ENCODE data around the gene TLR6. TPM values are rescaled to one million over a fixed set of nuclear protein-coding genes. Genes with fewer than 3 reads are reported as not detected.
A peak's percentile ranks its signal among the peaks of the same experiment; 100 is the strongest.

Gene TLR6
- total and polyA plus RNA-seq, 10 of the 15 experiments (the other 5 are each of a cell fraction or from before 2014, with no cell fraction given), result 1.1 to 49.4 (median 12.5) TPM

GRCh38 chr4:38785901-38786402 lies 70.7 kb downstream of the TLR6 start (continued):
- TF ChIP-seq ZNF592 (IDR thresholded peaks at IDR 0.05) (no peak), CBX5 (IDR thresholded peaks at IDR 0.05; ENCODE audit: low read depth) (0 out of 2 replicates have a peak, but pooled peaks have one; percentile 82), MEF2A (IDR thresholded peaks at IDR 0.05; ENCODE audit: insufficient read depth, low read depth, low read length) (peak; percentile 58; the same call in 1 of the 2 replicates), POLR2A (IDR thresholded peaks at IDR 0.05; ENCODE audit: low read depth, low read length) (peak; percentile 44; the same call in 1 of the 2 replicates), USF2 (IDR thresholded peaks at IDR 0.05; ENCODE audit: borderline replicate concordance, low read depth, low read length) (no peak), ZBTB40 (IDR thresholded peaks at IDR 0.05; ENCODE audit: borderline replicate concordance) (no peak), IKZF2 (IDR thresholded peaks at IDR 0.05) (peak in 1 of 2 experiments; percentile 24; a peak in 1 of 4 replicates), NFIC (IDR thresholded peaks at IDR 0.05; ENCODE audit: low read depth, low read length) (peak; percentile 82), HDAC6 (IDR thresholded peaks at IDR 0.05; ENCODE audit: unreplicated experiment) (no peak), EED (IDR thresholded peaks at IDR 0.05; ENCODE audit: low read depth) (peak; percentile 95), PML (IDR thresholded peaks at IDR 0.05; ENCODE audit: low read length) (peak; percentile 26; the same call in 1 of the 2 replicates), ASH2L (IDR thresholded peaks at IDR 0.05; ENCODE audit: borderline replicate concordance, low read depth) (no peak)
- TF ChIP-seq, protein P1, sequence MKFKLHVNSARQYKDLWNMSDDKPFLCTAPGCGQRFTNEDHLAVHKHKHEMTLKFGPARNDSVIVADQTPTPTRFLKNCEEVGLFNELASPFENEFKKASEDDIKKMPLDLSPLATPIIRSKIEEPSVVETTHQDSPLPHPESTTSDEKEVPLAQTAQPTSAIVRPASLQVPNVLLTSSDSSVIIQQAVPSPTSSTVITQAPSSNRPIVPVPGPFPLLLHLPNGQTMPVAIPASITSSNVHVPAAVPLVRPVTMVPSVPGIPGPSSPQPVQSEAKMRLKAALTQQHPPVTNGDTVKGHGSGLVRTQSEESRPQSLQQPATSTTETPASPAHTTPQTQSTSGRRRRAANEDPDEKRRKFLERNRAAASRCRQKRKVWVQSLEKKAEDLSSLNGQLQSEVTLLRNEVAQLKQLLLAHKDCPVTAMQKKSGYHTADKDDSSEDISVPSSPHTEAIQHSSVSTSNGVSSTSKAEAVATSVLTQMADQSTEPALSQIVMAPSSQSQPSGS (IDR thresholded peaks at IDR 0.05; ENCODE audit: low read length), result peak; percentile 97
- TF ChIP-seq, protein P2, sequence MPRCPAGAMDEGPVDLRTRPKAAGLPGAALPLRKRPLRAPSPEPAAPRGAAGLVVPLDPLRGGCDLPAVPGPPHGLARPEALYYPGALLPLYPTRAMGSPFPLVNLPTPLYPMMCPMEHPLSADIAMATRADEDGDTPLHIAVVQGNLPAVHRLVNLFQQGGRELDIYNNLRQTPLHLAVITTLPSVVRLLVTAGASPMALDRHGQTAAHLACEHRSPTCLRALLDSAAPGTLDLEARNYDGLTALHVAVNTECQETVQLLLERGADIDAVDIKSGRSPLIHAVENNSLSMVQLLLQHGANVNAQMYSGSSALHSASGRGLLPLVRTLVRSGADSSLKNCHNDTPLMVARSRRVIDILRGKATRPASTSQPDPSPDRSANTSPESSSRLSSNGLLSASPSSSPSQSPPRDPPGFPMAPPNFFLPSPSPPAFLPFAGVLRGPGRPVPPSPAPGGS (IDR thresholded peaks at IDR 0.05; ENCODE audit: borderline replicate concordance, insufficient read depth, low read depth, low read length, poor library complexity, severe bottlenecking), result peak; percentile 98
